Osteoblast (primary cell): Measurements from ENCODE around the gene DPP7. TPM values are rescaled to one million over a fixed set of nuclear protein-coding genes. Genes with fewer than 3 reads are reported as not detected.
A peak's percentile ranks its signal among the peaks of the same experiment; 100 is the strongest.

Experiments
- DNase-seq: peaks from one replicate; pipeline ENCODE4 v3.0.0; 2011; ENCODE audit warnings: low spot score, mixed read lengths; ENCODE audit not compliant: insufficient read length; ENCODE audit errors: missing footprints
- H2AFZ ChIP-seq: 2 replicates; pipeline ENCODE4 v1.6.0; 2011; ENCODE audit warnings: mild to moderate bottlenecking, low read length
- H3K27ac ChIP-seq: 2 replicates; pipeline ENCODE4 v1.5.1; 2011; ENCODE audit warnings: mild to moderate bottlenecking, low read depth, low read length, moderate library complexity
- H3K27me3 ChIP-seq: 2 replicates; pipeline ENCODE4 v1.6.0; 2012; ENCODE audit warnings: mild to moderate bottlenecking, control low read depth, inconsistent platforms, low read length, moderate library complexity; ENCODE audit not compliant: insufficient read depth
- H3K36me3 ChIP-seq: 2 replicates; pipeline ENCODE4 v1.5.1; 2011; ENCODE audit warnings: mild to moderate bottlenecking, low read length, control low read depth, moderate library complexity; ENCODE audit not compliant: insufficient read depth
- H3K4me1 ChIP-seq: 2 replicates; pipeline ENCODE4 v1.5.1; 2011; ENCODE audit warnings: mild to moderate bottlenecking, low read length, control low read depth, moderate library complexity; ENCODE audit not compliant: insufficient read depth
- H3K4me2 ChIP-seq: 2 replicates; pipeline ENCODE4 v1.6.0; 2011; ENCODE audit warnings: mild to moderate bottlenecking, low read length; ENCODE audit not compliant: insufficient read depth
- H3K4me3 ChIP-seq: fragments of 200-600 bp; sonication (generic); 3 replicates; pipeline ENCODE4 v1.5.1; 2012; ENCODE audit warnings: mild to moderate bottlenecking, low read length, inconsistent platforms; ENCODE audit not compliant: insufficient read depth
- H3K79me2 ChIP-seq: 2 replicates; pipeline ENCODE4 v1.6.0; 2012; ENCODE audit warnings: mild to moderate bottlenecking, low read length, control low read depth, inconsistent platforms; ENCODE audit not compliant: insufficient read depth
- H3K9me3 ChIP-seq: 2 replicates; pipeline ENCODE4 v1.5.1; 2011; ENCODE audit warnings: low read depth, low read length, control low read depth
- H4K20me1 ChIP-seq: 2 replicates; pipeline ENCODE4 v1.6.0; 2012; ENCODE audit warnings: mild to moderate bottlenecking, low read length, control low read depth; ENCODE audit not compliant: insufficient read depth
- CTCF ChIP-seq: IDR thresholded peaks from 2 replicates; pipeline ENCODE4 v1.5.1; 2011; ENCODE audit warnings: mild to moderate bottlenecking, low read depth, low read length, moderate library complexity; ENCODE audit errors: extremely low read depth
- total RNA-seq: library from RNA; depleted of rRNA; stranded (reverse); fragments of >200 nt; gene quantifications from 2 replicates; pipeline ENCODE4 v1.2.3, GENCODE V29; 2012

The DPP7 gene
- total RNA-seq, 1 donor, result 74.6 TPM

DNA sequence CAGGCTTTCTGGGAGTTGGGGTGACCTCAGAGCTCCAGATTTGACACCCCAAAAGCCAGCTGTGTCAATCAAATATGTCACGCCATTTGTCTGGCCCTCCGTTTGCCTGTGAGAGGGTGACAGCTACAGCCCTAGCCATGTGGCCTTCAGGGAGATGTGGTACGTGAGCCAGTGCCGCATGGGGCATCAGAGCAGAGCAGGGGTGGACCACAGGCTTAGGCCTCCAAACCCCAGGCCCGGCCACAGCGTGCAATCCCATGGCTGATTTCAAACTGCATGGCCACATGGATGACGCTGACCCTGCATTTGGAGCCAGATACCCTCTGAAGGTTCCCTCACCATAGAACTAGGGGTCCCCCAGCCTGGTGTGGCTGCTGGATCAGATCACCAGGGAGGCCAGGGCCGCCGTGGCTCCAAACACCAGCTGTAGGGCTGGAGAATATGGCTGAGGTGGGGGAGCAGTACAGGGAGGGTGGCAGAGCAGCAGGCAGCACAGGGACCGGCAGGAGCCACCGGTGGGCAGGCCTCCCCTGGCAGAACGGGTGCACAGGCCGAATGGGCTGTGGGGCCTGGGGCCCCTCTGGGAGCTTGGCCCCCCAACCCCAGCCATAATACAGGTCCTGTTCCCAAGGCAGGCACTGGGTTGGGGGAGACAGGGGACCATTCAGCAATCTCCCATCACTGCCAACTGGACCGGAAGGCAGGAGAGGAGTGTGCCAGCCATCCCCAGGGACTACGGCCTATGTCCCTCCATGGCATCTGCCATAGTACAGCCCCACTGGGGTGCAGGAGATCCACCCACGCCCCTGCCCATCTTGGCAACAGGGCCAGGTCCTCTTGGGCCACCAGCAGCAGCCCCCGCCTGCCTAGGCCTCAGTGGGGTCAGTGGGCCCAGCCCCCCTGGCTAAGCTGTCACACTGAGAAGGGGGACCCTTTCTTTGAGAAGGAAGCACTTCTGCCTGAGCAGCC is 45.7 kb downstream of the DPP7 start:
- peak overlapping the region; percentile 35 for H3K4me3 ChIP-seq
- H3K36me3 ChIP-seq, result no peaks in the 10 kb centered on the region
- peaks cover 6% of the 10 kb centered on the region for H4K20me1 ChIP-seq
- no peak for TF ChIP-seq CTCF
- DNase-seq, result peak; percentile 72
- no peak overlapping the region for H3K27ac ChIP-seq
- H3K4me2 ChIP-seq, result peak overlapping the region; percentile 82
- H2AFZ ChIP-seq, result no peak overlapping the region
- peaks cover 5% of the 10 kb centered on the region for H3K4me1 ChIP-seq
- H3K27me3 ChIP-seq, result no peaks in the 10 kb centered on the region
- H3K9me3 ChIP-seq, result no peaks in the 10 kb centered on the region
- H3K79me2 ChIP-seq, result no peaks in the 10 kb centered on the region

- DNase-seq, result peak; percentile 99
- Histone ChIP-seq H3K4me1 (peaks cover 5% of the 10 kb centered on the region), H3K79me2 (no peaks in the 10 kb centered on the region), H3K9me3 (no peaks in the 10 kb centered on the region), H3K27me3 (no peaks in the 10 kb centered on the region), H2AFZ (no peak overlapping the region), H3K36me3 (no peaks in the 10 kb centered on the region), H3K27ac (no peak overlapping the region), H3K4me2 (no peak overlapping the region), H4K20me1 (peaks cover 6% of the 10 kb centered on the region), H3K4me3 (no peak overlapping the region)
- peak; percentile 74 for TF ChIP-seq CTCF
Measured at GRCh38 chr9:137067860-137068538, 46.5 kb downstream of the DPP7 start.

DNA sequence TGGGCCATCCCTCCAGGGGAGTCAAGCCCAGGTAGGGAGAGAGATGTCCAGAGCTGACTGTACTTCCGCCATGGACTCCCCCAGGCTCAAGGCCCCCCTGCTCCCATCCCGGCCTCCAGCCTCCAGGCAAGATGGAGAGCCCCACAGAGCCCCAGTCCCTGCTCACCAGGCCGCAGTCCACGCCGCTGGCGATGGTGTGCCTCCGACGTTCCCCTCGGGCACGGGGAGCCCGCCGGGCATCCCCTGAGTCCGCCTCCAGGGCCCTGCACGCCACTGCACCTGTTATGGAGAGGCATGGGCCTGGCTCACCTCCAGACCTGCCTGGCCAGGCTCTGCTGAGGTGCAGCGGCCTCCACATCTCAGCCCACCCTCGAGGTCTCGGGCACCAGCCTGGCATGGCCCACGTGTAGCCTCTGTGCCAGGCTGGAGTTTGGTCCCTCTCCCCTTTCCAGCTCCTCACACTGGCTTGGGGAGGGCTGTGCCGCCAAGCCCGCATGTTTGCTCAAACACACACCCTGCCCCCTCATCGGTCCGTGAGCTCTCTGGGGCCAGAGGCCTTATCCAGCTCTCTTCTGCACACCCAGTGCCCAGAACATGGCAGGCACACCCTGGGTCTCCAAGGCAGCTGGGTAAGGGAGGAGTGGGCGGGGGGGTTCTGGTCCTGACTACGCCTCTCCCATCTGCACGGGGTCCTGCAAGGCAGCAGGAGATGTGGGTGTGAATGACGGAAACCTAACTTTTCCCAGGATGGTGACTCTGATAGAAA is 48.3 kb downstream of the DPP7 start:
- H3K27ac ChIP-seq, result no peak overlapping the region
- H3K4me1 ChIP-seq, result peaks cover 5% of the 10 kb centered on the region
- no peak overlapping the region for H3K4me3 ChIP-seq
- no peak overlapping the region for H2AFZ ChIP-seq
- DNase-seq, result peak; percentile 75
- no peak for TF ChIP-seq CTCF
- no peaks in the 10 kb centered on the region for H3K9me3 ChIP-seq
- no peaks in the 10 kb centered on the region for H3K79me2 ChIP-seq
- H3K4me2 ChIP-seq, result no peak overlapping the region
- peaks cover 6% of the 10 kb centered on the region for H4K20me1 ChIP-seq
- H3K27me3 ChIP-seq, result no peaks in the 10 kb centered on the region
- H3K36me3 ChIP-seq, result no peaks in the 10 kb centered on the region
